NCI-H2196 treated with DMSO at 0.1 percent for 48 hours (cell line): ENCODE measurements around the gene SYNPO.

Experiments
- DNase-seq: peaks from one replicate; lab custom pipeline; 2025; ENCODE audit not compliant: unreplicated experiment; lab: John Stamatoyannopoulos, UW

Gene SYNPO

GRCh38 chr5:150639751-150640150 lies 709 bp upstream of the SYNPO start:
- DNase-seq, result no peak

GRCh38 chr5:150641006-150641570 lies 628 bp downstream of the SYNPO start:
- no peak for DNase-seq

- DNase-seq, result no peak
Observed at GRCh38 chr5:150641824-150642566, 1.5 kb downstream of the SYNPO start.

- peak; percentile 51 for DNase-seq
Observed at GRCh38 chr5:150642567-150642927, 2.1 kb downstream of the SYNPO start.

GRCh38 chr5:150642991-150643710 lies 2.7 kb downstream of the SYNPO start:
- no peak for DNase-seq

GRCh38 chr5:150644058-150644457 lies 3.6 kb downstream of the SYNPO start:
- DNase-seq, result no peak

- no peak for DNase-seq
Observed at GRCh38 chr5:150644514-150644913, 4.1 kb downstream of the SYNPO start.

- no peak for DNase-seq
Observed at GRCh38 chr5:150645070-150645700, 4.7 kb downstream of the SYNPO start.

GRCh38 chr5:150647275-150648251 lies 7.1 kb downstream of the SYNPO start:
- DNase-seq, result no peak

GRCh38 chr5:150648294-150649107 lies 8.0 kb downstream of the SYNPO start:
- DNase-seq, result no peak

- no peak for DNase-seq
Observed at GRCh38 chr5:150649108-150650020, 8.9 kb downstream of the SYNPO start.

GRCh38 chr5:150650021-150651006 lies 9.9 kb downstream of the SYNPO start:
- DNase-seq, result no peak

- no peak for DNase-seq
Observed at GRCh38 chr5:150651382-150651781, 10.9 kb downstream of the SYNPO start.

- no peak for DNase-seq
Observed at GRCh38 chr5:150651924-150652671, 11.6 kb downstream of the SYNPO start.

- no peak for DNase-seq
Observed at GRCh38 chr5:150653145-150653761, 12.8 kb downstream of the SYNPO start.

- DNase-seq, result no peak
Observed at GRCh38 chr5:150653762-150654556, 13.5 kb downstream of the SYNPO start.
